GM12878 (cell line): ENCODE measurements around the gene LAMA2. TPM values are rescaled to one million over a fixed set of nuclear protein-coding genes. Genes with fewer than 3 reads are reported as not detected.

Source experiments
- ATAC-seq: fragments of 200-7000 bp; cut with Tn5 transposase; 3 replicates; pipeline ENCODE4 v1.9.1; 2020; ENCODE audit warnings: mild to moderate bottlenecking, moderate library complexity
- BruUV-seq: library from RNA; stranded (reverse); fragments of 400-500 nt; replicated peaks from 2 replicates; lab custom pipeline; 2021; lab: Mats Ljungman, UMichigan
- CTCF ChIA-PET: fragments of 300-600 bp; sonication (Branson Sonifier 250); formaldehyde crosslinking; extraction: SDS; loops from one replicate; lab custom pipeline; 2021; ENCODE audit warnings: inconsistent platforms; lab: Yijun Ruan, JAX
- POLR2A ChIA-PET: fragments of 350-600 bp; formaldehyde crosslinking; extraction: SDS; loops from one replicate; lab custom pipeline; 2021; ENCODE audit warnings: inconsistent platforms; lab: Charles Lee
- RAD21 ChIA-PET: fragments of 300-600 bp; sonication (Branson Sonifier 250); formaldehyde crosslinking; loops from one replicate; lab custom pipeline; 2023; ENCODE audit warnings: antibody characterized with exemption; ENCODE audit not compliant: unreplicated experiment; lab: Charles Lee
- SMC1A ChIA-PET: fragments of 300-600 bp; sonication (Branson Sonifier 250); formaldehyde crosslinking; loops from one replicate; lab custom pipeline; 2023; ENCODE audit not compliant: unreplicated experiment, uncharacterized antibody; lab: Charles Lee
- DNase-seq: peaks from one replicate; pipeline ENCODE4 v3.0.0-alpha.2; 2011; ENCODE audit warnings: low read depth, low spot score
- FAIRE-seq: peaks from 3 replicates; lab custom pipeline; 2011; peaks lifted over from hg19 to GRCh38; lab: Jason Lieb, UNC
- H2AFZ ChIP-seq: 2 replicates; pipeline ENCODE4 v1.6.0; 2011; ENCODE audit warnings: low read depth, low read length, control low read depth; ENCODE audit not compliant: control insufficient read depth
- H3K27ac ChIP-seq: 2 replicates; pipeline ENCODE4 v1.5.1; 2011; ENCODE audit warnings: control low read depth; ENCODE audit not compliant: control insufficient read depth, insufficient read depth
- H3K27me3 ChIP-seq, 2 experiments: replicated peaks in 1 of 2; 2 replicates each; pipeline versions ENCODE4 v1.6.0 to v1.6.1; 2011; ENCODE audit warnings: low read length in 1 of 2; ENCODE audit not compliant: control insufficient read depth in 2 of 2, insufficient read depth in 2 of 2
- H3K36me3 ChIP-seq, 2 experiments: 2 replicates each; pipeline ENCODE4 v1.5.1; 2011; ENCODE audit warnings: low read length in 1 of 2; ENCODE audit not compliant: control insufficient read depth in 2 of 2, insufficient read depth in 2 of 2
- H3K4me1 ChIP-seq: 2 replicates; pipeline ENCODE4 v1.6.1; 2011; ENCODE audit warnings: mild to moderate bottlenecking, low read length, moderate library complexity, mixed read lengths; ENCODE audit not compliant: control insufficient read depth, insufficient read depth
- H3K4me2 ChIP-seq: 2 replicates; pipeline ENCODE4 v1.6.0; 2011; ENCODE audit warnings: control low read depth; ENCODE audit not compliant: control insufficient read depth, insufficient read depth
- H3K4me3 ChIP-seq: fragments of 200-600 bp; sonication (generic); 2 replicates; pipeline ENCODE4 v1.5.1; 2016
- H3K79me2 ChIP-seq: 2 replicates; pipeline ENCODE4 v1.6.0; 2011; ENCODE audit warnings: low read length; ENCODE audit not compliant: control insufficient read depth, insufficient read depth
- H3K9ac ChIP-seq: 2 replicates; pipeline ENCODE4 v1.8.0; 2011; ENCODE audit warnings: low read length, control low read depth, mixed read lengths; ENCODE audit not compliant: control insufficient read depth, insufficient read depth
- H3K9me3 ChIP-seq: replicated peaks from 3 replicates; pipeline ENCODE4 v1.5.1; 2011; ENCODE audit warnings: mild to moderate bottlenecking, low read length; ENCODE audit not compliant: control insufficient read depth, insufficient read depth
- H4K20me1 ChIP-seq: 2 replicates; pipeline ENCODE4 v1.6.0; 2011; ENCODE audit not compliant: control insufficient read depth, insufficient read depth
- FOXM1 ChIP-seq: IDR thresholded peaks from 2 replicates; pipeline ENCODE4 v1.6.1; 2012; ENCODE audit warnings: low read depth, mild to moderate bottlenecking, inconsistent platforms, low read length, moderate library complexity
- NBN ChIP-seq: fragments of 450-650 bp; IDR thresholded peaks from 2 replicates; pipeline ENCODE4 v1.6.1; 2016
- WGBS: methylation state at CpG from one replicate; pipeline ENCODE4 v1.1.6; 2016; ENCODE audit warnings: low lambda C conversion rate; ENCODE audit not compliant: insufficient replicate concordance, insufficient coverage; ENCODE audit errors: missing lambda C conversion rate; 5-methylcytosine and 5-hydroxymethylcytosine counted together
- in situ Hi-C: fragments of 300-500 bp; cut with MboI; formaldehyde crosslinking; loops from 9 replicates; pipeline ENCODE4 v1.14.3; 2018; ENCODE audit warnings: mixed read lengths
- intact Hi-C: fragments of 100-400 bp; cut with micrococcal nuclease; formaldehyde crosslinking; loops from one replicate; pipeline ENCODE4 v1.14.2; 2022; ENCODE audit not compliant: unreplicated experiment
- polyA plus RNA-seq, 11 experiments: library from polyadenylated mRNA; depleted of rRNA in 4 of 11; unstranded in 6 of 11; stranded (reverse) in 5 of 11; fragments of >200 nt; fragmentation: Nextera tagmentation in 4 of 11; fragmentation: Illumina TruSeq in 1 of 11; extraction: Ambion mirVana in 4 of 11; extraction: Trizol in 1 of 11; gene quantifications; 1 replicate in 1 of 11; 2 replicates in 10 of 11; pipeline versions ENCODE4 v1.2.1 to v1.2.3, GENCODE V29; 2011 to 2016; ENCODE audit warnings: inconsistent platforms in 2 of 11, missing spikeins in 2 of 11, low read depth in 1 of 11
- total RNA-seq, 4 experiments: library from RNA; depleted of rRNA in 3 of 4; stranded (reverse); fragments of >200 nt in 3 of 4; fragmentation: Illumina TruSeq in 1 of 4; extraction: Trizol in 1 of 4; gene quantifications; 2 replicates each; pipeline versions ENCODE4 v1.2.1 to v1.2.3, GENCODE V29; 2013 to 2021
- TF ChIP-seq, protein P1 (sequence below): fragments of 450-650 bp; IDR thresholded peaks from 2 replicates; pipeline ENCODE4 v1.6.1; 2017; ENCODE audit warnings: antibody characterized with exemption, mild to moderate bottlenecking, moderate library complexity
- TF ChIP-seq, protein P2 (sequence below): IDR thresholded peaks from 2 replicates; pipeline ENCODE4 v1.6.1; 2012; ENCODE audit warnings: low read depth, low read length, improper control_type of control experiment

LAMA2 gene
- total and polyA plus RNA-seq, 10 of the 15 experiments (the other 5 are each of a cell fraction or from before 2014, with no cell fraction given), result 0.04 to 2.0 (median 0.37) TPM; not detected in 1

DNA sequence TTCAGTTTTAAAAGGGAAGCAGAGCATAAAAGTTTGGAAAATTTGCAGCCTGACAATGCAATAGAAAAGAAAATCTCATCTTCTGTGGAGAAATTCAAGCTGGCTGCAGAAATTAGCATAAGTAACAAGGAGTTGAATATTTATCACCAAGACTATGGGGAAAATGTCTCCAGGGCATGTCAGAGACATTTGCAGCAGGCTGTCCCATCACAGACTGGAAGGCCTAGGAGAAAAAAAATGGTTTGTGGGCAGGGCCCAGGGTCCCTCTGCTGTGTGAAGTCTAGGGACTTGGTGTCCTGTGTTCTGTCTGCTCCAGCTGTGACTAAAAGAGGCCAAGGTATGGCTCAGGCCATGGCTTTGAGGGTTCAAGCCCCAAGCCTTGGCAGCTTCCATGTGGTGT, 8.1 kb upstream of the LAMA2 start (continued):
- TF ChIP-seq, protein P1, sequence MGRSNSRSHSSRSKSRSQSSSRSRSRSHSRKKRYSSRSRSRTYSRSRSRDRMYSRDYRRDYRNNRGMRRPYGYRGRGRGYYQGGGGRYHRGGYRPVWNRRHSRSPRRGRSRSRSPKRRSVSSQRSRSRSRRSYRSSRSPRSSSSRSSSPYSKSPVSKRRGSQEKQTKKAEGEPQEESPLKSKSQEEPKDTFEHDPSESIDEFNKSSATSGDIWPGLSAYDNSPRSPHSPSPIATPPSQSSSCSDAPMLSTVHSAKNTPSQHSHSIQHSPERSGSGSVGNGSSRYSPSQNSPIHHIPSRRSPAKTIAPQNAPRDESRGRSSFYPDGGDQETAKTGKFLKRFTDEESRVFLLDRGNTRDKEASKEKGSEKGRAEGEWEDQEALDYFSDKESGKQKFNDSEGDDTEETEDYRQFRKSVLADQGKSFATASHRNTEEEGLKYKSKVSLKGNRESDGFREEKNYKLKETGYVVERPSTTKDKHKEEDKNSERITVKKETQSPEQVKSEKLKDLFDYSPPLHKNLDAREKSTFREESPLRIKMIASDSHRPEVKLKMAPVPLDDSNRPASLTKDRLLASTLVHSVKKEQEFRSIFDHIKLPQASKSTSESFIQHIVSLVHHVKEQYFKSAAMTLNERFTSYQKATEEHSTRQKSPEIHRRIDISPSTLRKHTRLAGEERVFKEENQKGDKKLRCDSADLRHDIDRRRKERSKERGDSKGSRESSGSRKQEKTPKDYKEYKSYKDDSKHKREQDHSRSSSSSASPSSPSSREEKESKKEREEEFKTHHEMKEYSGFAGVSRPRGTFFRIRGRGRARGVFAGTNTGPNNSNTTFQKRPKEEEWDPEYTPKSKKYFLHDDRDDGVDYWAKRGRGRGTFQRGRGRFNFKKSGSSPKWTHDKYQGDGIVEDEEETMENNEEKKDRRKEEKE, result no peak
- TF ChIP-seq, protein P2, sequence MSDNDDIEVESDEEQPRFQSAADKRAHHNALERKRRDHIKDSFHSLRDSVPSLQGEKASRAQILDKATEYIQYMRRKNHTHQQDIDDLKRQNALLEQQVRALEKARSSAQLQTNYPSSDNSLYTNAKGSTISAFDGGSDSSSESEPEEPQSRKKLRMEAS, result no peak

DNA sequence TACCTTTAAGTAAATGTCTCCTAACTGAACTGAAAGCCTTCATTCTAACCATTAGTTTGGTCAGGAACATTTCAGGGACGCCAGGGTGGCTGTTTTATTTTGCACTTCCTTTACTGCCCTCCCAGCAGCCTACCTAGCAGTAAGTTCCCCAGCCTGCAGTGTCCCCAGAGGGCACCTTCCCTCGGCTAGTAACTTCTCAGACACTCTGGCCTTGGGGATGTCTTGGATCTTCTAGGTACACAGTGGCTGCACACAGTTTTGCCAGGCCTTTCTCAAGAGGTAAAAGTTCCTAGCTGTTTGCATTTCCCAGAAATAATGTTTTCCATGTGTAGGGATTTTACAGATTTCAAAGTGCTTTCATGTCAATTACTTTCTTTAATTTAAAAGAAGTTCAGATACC, 378 bp upstream of the LAMA2 start:
- H3K4me3 ChIP-seq, result no peak overlapping the region
- ATAC-seq, result no peak
- POLR2A ChIA-PET, result no interaction called here
- TF ChIP-seq NBN (no peak), FOXM1 (no peak)
- TF ChIP-seq, all 136 proteins: peak for 0
- RAD21 ChIA-PET, result no interaction called here
- SMC1A ChIA-PET, result no interaction called here
- intact Hi-C loops, result no loop called here
- Histone ChIP-seq H3K27me3 (0 out of 4 replicates have a peak, but pooled peaks cover 0 to 1% of the 10 kb centered on the region in 2 experiments), H3K79me2 (no peaks in the 10 kb centered on the region), H3K9ac (no peak overlapping the region), H3K4me2 (no peak overlapping the region), H3K4me1 (no peaks in the 10 kb centered on the region), H3K9me3 (no peaks in the 10 kb centered on the region), H2AFZ (no peak overlapping the region), H3K27ac (no peak overlapping the region), H4K20me1 (no peaks in the 10 kb centered on the region), H3K36me3 (no peaks in the 10 kb centered on the region)
- no peak for FAIRE-seq
- WGBS, result 0% methylated on average over 2 of the region's 2 CpGs
- in situ Hi-C loops, result no loop called here
- BruUV-seq, result no TSS peak
- CTCF ChIA-PET, result interaction anchor here (0.8 kb wide), 1 partner anchor 9 kb away, joined by 3 read pairs; no protein-coding TSS in a partner anchor
- DNase-seq, result no peak
